DOHH2 (cell line): Measurements from ENCODE around the gene VIL1.

Source experiments
- CTCF ChIP-seq: fragments of 200-600 bp; sonication (generic); IDR thresholded peaks from one replicate; pipeline ENCODE4 v1.5.1; 2014; ENCODE audit warnings: antibody characterized with exemption, mild to moderate bottlenecking, low read depth, low read length; ENCODE audit not compliant: poor library complexity, severe bottlenecking
- EZH2phosphoT487 ChIP-seq: fragments of 200-600 bp; sonication (generic); IDR thresholded peaks from 2 replicates; pipeline ENCODE4 v1.6.1; 2017; ENCODE audit warnings: borderline replicate concordance, mild to moderate bottlenecking, antibody characterized with exemption, low read length, moderate library complexity, mixed read lengths

DNA sequence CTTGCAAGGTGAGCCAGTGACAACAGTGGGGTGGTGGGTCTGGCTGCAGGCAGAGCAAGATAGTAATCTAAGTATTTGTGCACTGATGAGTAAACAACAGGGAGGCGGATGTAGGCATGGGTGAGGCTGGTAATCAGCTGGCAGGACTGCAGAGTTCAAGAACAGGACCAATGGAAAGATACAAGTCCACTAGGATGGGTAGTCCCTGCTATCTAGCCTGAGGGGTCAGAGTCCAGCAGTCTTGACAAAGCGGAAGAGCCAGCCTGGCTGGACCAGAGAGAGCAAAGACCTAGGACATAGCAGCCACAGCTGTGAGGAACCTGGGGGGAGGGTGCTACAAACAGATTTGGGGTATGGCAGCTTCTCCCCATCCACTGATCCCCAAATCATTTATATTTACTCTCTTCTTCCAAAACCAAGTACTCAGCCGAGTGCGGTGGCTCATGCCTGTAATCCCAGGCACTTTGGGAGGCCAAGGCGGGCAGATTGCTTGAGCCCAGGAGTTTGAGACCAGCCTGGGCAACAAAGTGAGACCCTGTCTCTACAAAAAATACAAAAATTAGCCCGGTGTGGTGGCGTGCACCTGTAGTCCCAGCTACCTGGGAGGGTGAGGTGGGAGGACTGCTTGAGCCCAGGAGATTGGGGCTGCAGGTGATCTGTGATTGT, 25.9 kb downstream of the VIL1 start:
- TF ChIP-seq CTCF, result no peak
- TF ChIP-seq EZH2phosphoT487, result no peak
